OCI-LY1 (cell line): Measurements from ENCODE around the gene SPRN.

ENCODE experiments used
- EZH2 ChIP-seq: fragments of 200-600 bp; sonication (generic), shearing (Covaris generic); IDR thresholded peaks from 2 replicates; pipeline ENCODE4 v1.8.0; 2017; ENCODE audit warnings: borderline replicate concordance, mixed run types, mild to moderate bottlenecking, antibody characterized with exemption, low read length, moderate library complexity, mixed read lengths
- TF ChIP-seq, protein P1 (sequence below): fragments of 200-600 bp; sonication (generic), shearing (Covaris generic); IDR thresholded peaks from 2 replicates; pipeline ENCODE4 v1.5.1; 2017; ENCODE audit warnings: mild to moderate bottlenecking, antibody characterized with exemption, low read length, moderate library complexity, mixed read lengths

DNA sequence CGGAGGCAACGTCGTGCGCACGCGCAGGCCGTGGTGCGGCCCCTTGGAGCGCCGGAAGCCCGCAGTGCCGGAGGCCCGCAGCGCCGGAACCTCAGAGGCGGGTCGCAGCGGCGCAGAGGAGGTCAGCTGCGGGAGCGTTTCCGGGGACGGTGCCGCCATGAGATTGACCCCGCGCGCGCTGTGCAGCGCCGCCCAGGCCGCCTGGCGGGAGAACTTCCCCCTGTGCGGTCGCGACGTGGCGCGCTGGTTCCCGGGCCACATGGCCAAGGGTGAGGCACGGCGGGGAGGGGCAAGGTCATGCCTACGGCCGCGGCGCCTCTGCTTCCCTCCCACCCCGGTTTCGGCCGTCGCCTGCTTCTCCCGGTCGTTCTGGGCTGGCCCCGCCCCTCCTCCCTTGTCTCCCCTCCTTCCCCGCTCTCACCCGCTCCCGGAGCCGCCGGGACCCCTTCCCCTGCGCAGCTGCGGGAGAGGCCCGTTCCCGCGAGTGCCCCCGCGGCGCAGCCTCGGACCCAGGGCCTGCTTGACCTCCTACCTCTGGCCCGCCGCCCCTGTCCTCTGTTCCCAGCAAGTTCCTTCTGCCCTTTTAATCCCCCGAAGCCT lies 30.3 kb downstream of the SPRN start, which contains the start of gene MTG1:
- TF ChIP-seq, protein P1, sequence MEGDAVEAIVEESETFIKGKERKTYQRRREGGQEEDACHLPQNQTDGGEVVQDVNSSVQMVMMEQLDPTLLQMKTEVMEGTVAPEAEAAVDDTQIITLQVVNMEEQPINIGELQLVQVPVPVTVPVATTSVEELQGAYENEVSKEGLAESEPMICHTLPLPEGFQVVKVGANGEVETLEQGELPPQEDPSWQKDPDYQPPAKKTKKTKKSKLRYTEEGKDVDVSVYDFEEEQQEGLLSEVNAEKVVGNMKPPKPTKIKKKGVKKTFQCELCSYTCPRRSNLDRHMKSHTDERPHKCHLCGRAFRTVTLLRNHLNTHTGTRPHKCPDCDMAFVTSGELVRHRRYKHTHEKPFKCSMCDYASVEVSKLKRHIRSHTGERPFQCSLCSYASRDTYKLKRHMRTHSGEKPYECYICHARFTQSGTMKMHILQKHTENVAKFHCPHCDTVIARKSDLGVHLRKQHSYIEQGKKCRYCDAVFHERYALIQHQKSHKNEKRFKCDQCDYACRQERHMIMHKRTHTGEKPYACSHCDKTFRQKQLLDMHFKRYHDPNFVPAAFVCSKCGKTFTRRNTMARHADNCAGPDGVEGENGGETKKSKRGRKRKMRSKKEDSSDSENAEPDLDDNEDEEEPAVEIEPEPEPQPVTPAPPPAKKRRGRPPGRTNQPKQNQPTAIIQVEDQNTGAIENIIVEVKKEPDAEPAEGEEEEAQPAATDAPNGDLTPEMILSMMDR, result no peak
- TF ChIP-seq EZH2, result no peak
